CD4-positive, alpha-beta T cell treated with Interleukin-15 for 1 hour (primary cell): Measurements from ENCODE around the gene MED13.
"Not testable (repeated sequence)": the region's sequence is repeated elsewhere in the genome, so short reads cannot be mapped to it uniquely, and the experiment has no call there.

Source experiments
- DNase-seq: peaks from one replicate; pipeline ENCODE4 v3.0.0-alpha.2; 2020

Gene MED13

DNA sequence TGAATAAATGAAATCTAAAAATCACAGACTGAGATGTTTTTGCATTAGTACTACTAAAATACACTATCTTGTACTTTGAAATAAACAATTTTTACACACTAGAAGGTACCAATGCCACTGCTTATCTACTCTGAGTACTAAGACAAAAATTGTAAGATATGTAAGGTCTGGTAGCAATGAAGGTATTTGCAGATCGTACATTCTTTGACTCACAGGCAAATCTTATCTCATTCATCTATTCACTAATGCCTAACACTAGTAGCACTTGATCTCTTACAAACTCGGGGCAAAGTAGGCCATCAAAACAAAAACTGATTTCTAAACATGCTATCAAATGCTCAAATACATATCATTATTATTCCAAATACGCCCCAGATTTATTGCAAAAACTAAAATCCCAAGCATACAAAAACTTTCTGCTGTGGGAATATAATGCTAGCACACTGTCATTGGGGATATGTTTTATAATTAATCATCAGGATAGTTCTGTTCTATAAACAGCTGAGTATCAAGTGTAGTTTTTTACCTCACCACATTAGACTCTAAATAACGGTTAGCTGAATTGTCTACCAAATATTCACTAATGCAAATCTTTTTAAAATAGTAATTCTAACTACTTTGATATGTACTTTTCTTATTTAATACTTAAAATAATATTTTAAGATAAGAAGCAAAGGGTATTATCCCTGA, 68.0 kb downstream of the MED13 start:
- DNase-seq: no peak

- DNase-seq: no peak
Observed at GRCh38 chr17:61989509-61989908, 75.6 kb downstream of the MED13 start.

GRCh38 chr17:61986898-61987297, 78.2 kb downstream of the MED13 start:
- DNase-seq: no peak

DNA sequence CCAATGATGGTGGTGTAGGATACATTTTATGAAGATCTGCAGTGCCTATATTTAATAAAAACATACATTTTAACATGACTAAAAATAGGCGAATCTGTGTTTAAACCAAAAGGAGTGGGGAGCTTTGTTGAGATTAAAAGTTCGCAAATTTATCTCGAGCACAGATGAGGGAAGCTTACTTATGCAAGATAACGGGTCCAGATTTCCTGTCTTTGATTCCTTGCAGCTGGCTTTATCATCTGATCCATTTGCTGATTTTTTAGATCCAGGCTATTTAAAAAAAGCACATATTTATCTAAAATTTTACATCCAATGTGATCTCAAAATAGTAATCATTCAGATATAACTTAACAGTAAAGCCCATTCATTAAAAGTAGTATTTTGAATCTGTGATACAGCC, 80.3 kb downstream of the MED13 start:
- no peak for DNase-seq

DNA sequence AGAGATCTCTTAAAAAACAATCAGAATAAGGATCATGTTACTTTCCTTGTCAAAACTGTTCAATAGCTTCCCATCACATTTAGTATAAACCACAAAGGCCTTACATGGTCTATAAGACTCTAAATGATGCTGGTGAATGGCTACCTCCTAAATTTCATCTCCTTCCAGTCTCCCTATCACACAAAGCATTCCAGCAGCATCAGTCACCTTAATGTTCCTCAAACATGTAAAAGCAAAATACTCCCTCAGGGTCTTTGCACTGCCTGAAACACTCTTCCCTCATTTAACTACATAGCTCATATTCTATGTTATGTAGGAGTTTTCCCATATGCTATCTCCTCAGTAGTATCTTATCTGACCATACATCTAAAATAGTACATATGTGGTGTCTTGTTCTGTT, 83.8 kb downstream of the MED13 start:
- DNase-seq: no peak

DNA sequence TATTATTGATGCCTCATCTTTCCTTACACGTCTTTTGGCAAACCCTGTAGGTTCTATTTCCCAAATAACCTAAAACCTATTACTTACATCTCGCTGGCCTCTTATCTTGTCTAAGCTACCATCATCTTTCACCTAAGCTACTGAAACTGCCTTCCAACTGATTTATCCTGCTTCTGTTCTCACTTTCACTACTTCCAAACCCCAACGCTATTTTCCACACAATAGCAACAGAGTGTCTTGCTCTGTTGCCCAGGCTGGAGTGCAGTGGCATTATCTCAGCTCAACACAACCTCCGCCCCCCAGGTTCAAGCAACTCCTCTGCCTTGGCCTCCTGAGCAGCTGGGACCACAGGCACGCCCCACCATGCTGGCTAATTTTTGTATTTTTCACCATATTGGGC, 84.5 kb downstream of the MED13 start:
- DNase-seq: no peak

GRCh38 chr17:61974115-61974514, 91.0 kb downstream of the MED13 start:
- no peak for DNase-seq

GRCh38 chr17:61972311-61972710, 92.8 kb downstream of the MED13 start:
- DNase-seq: no peak

DNA sequence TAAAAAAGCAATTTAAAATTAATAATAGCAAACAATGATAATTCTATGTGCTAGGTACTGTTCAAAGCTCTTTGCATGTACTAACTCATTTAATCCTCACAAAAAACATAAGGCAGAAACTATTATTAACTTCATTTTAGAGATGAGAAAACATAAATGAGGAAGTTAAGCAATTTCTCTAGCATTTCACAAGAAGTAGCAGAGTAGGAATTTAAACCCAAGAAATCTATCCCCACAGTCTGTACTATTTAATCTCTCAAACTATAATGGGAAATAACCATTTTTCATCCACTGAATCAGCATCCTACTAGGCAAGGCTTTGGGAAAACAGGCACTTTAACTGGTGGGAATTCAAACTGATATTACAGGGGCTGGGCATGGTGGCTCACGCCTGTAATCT, 95.0 kb downstream of the MED13 start:
- DNase-seq: no peak

DNA sequence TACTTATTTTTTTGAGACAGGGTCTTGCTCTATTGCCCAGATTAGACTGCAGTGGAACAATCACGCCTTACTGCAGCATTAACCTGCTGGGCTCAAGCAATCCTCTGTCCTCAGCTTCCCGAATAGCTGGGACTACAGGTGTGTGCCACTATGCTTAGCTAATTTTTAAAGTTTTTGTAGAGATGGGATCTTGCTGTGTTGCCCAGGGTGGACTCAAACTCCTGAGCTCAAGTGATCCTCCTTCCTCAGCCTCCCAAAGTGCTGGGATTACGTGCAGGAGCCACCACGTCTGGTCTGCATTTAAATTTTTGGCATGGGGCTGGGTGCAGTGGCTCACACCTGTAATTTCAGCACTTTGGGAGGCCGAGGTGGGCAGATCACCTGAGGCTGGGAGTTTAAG, 96.3 kb downstream of the MED13 start:
- no peak for DNase-seq

- DNase-seq: no peak
Observed at GRCh38 chr17:61967729-61968128, 97.3 kb downstream of the MED13 start.

- no peak for DNase-seq
Observed at GRCh38 chr17:61966191-61966590, 98.9 kb downstream of the MED13 start.

GRCh38 chr17:61955619-61956018, 109.5 kb downstream of the MED13 start:
- no peak for DNase-seq

GRCh38 chr17:61947367-61948078, 117.6 kb downstream of the MED13 start:
- DNase-seq: no peak

DNA sequence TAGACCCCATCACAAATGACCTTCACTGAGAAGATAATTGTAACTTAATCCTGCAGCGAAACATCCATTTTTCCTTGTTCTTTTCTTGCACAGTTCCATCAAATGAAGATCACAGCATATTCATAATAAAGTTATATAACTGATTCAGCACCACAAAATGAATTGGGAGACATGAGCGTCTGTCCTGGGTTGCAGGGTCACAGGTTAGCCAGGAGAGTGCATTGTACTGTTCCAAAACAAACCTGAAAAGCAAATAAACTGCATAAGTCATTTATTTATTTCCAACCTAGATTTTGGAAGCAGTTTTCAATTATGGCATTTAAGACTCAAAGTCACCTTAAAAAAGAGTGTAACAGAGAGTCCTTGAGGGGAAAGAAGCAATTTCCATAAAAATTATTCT, 118.7 kb downstream of the MED13 start:
- DNase-seq: no peak

DNA sequence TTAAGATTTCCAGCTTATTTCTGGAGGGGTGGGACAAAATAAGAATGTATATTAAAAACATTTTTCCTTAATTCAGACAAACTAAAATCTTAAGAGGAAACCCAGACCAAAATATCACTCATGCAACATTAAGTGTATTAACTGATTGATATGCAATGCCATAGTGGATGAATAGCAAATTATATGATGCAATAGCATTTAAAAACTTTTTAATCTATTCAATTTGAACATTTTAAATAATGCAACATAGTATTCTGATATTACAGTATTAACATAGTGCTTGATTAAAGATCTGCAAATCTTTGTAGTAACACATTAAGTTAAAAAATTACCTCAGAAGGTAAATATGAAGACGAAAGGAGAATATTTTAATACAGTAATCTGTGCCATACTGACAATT, 122.0 kb downstream of the MED13 start:
- no peak for DNase-seq

- no peak for DNase-seq
Observed at GRCh38 chr17:61942085-61942484, 123.0 kb downstream of the MED13 start.

- DNase-seq: no peak
Observed at GRCh38 chr17:61928101-61928436, 137.0 kb downstream of the MED13 start.

- DNase-seq: peak; percentile 95
Observed at GRCh38 chr17:61927208-61928100, 137.6 kb downstream of the MED13 start, which contains the start of gene INTS2. TSS of gene INTS2 (minus strand) at chr17:61927982. CDS start at chr17:61926644, 1,338 bp downstream.

DNA sequence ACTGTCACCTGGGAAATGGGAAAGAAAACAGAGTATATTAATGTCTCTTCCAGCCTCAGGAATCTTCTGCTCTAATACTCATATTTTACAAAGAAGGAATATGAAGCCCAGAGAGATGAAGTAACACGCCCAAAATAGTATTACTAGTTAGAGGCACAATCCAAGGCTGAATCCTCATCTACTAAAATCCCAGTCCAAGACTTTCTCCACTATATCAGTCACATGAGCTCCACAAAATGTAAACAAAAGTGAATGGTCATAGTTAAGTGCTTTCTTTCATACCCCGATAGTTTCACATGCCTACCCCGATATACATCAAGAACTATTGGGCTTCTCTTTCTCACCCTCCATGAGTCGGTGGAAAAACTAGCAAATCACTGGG, 138.3 kb downstream of the MED13 start:
- DNase-seq: no peak

- not testable (repeated sequence) for DNase-seq
Observed at GRCh38 chr17:61915162-61915561, 149.9 kb downstream of the MED13 start.

DNA sequence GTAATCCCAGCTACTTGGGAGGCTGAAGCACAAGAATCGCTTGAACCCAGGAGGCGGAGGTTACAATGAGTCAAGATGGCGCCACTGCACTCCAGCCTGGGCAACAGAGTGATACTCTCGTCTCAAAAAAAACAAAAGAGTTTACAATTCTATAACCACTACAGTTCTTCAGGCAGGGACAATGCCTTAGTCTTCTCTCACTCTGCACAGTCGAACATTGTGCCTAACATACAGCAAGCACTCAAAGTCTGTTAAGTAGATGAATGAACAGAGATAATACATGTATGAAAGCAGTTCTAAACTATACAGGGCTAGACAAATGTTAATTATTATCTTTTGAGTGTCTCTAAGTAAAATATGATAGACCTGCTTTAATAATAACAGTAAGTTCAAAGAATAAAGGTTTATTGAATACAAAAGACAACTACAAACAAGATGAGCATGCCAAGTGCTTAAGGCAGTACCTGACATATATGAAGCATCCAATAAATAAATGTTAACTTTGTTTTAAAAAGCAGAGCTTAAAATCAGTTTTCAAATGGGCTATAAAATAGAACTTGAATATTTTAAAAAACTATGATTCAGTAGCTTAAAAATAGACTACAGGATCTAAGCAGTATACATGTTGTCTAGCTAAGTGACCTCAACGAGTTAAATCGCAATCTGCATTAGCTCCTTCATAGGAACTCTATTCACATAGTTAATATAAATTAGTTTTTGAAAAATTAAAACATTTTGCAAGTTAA, 156.6 kb downstream of the MED13 start:
- DNase-seq: no peak

GRCh38 chr17:61907361-61907760, 157.7 kb downstream of the MED13 start:
- DNase-seq: no peak
